Heart left ventricle (tissue), 13 donors: ENCODE data around the gene PLD2.

Source experiments
- POLR2A ChIP-seq, 2 donors: fragments of 450-650 bp; IDR thresholded peaks; one replicate each; pipeline ENCODE4 v1.6.1; 2017; ENCODE audit warnings: antibody characterized with exemption in 2 of 2, mild to moderate bottlenecking in 2 of 2, moderate library complexity in 2 of 2
- TF ChIP-seq, protein P1 (sequence below), 12 donors: fragments of 200-600 bp; sonication (generic) in 4 of 12; IDR thresholded peaks; one replicate each; pipeline versions ENCODE4 v1.5.0 to v1.8.0; 2018 to 2022; ENCODE audit warnings: antibody characterized with exemption in 12 of 12, mild to moderate bottlenecking in 5 of 12
- donor health status: ischemic (EF 13 %, LVEDD 7.1; RV severe dilation, severe dysfunction).
- donor health status: DM: no; HTN: yes; CAD: no.
- donor health status: DM: no; HTN: no; CAD: no.
- donor health status: ischemic (EF 25% LVEDD 6.9; RV normal size, moderate dysfunction).
- donor health status: ischemic (EF 25% LVEDD 5.7; RV mildly dilated, moderate dysfunction).
- donor health status: ischemic (EF 35%, LVEDD 5.7; RV mildly dilated, moderate dysfunction).
- donor health status: nonischemic (EF 11% LVEDD 7.7; RV severe dilation, severe dysfunction).
- donor health status: DM: yes; HTN: yes; CAD: no.
- donor health status: PGD.
- donor health status: ischemic (EF 29% LVEDD 5.4; RV normal size, mild dysfunction).
- donor health status: nonischemic (EF 23%, LVEDD 6.1; RV moderate dilation, normal function).

GRCh38 chr17:4846635-4847390 lies 39.9 kb downstream of the PLD2 start:
- TF ChIP-seq, protein P1, sequence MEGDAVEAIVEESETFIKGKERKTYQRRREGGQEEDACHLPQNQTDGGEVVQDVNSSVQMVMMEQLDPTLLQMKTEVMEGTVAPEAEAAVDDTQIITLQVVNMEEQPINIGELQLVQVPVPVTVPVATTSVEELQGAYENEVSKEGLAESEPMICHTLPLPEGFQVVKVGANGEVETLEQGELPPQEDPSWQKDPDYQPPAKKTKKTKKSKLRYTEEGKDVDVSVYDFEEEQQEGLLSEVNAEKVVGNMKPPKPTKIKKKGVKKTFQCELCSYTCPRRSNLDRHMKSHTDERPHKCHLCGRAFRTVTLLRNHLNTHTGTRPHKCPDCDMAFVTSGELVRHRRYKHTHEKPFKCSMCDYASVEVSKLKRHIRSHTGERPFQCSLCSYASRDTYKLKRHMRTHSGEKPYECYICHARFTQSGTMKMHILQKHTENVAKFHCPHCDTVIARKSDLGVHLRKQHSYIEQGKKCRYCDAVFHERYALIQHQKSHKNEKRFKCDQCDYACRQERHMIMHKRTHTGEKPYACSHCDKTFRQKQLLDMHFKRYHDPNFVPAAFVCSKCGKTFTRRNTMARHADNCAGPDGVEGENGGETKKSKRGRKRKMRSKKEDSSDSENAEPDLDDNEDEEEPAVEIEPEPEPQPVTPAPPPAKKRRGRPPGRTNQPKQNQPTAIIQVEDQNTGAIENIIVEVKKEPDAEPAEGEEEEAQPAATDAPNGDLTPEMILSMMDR (IDR thresholded peaks at IDR 0.05) = no peak
- no peak for TF ChIP-seq POLR2A (IDR thresholded peaks at IDR 0.05)
